Stimulated activated memory B cell treated with anti-CD40 and anti-IgM and Interleukin-4, amounts not matched to agents 10 μg/mL and 1 μg/mL and 100 μg/mL, for 72 hours (primary cell): ENCODE results near the gene CCDC184.
A peak's percentile ranks its signal among the peaks of the same experiment; 100 is the strongest.

ENCODE experiments used
- ATAC-seq: fragments of 150-1000 bp; cut with Tn5 transposase; 2 replicates; pipeline ENCODE4 v1.10.0; 2021
- H3K27ac Mint-ChIP-seq: one replicate; pipeline ENCODE4 v1.8.0; 2022; ENCODE audit warnings: mild to moderate bottlenecking, mixed read lengths
- H3K27me3 Mint-ChIP-seq: one replicate; pipeline ENCODE4 v1.8.0; 2022; ENCODE audit warnings: mixed read lengths
- H3K36me3 Mint-ChIP-seq: one replicate; pipeline ENCODE4 v1.8.0; 2022; ENCODE audit warnings: mixed read lengths
- H3K4me1 Mint-ChIP-seq: one replicate; pipeline ENCODE4 v1.8.0; 2022; ENCODE audit warnings: mixed read lengths
- H3K4me3 Mint-ChIP-seq: one replicate; pipeline ENCODE4 v1.8.0; 2022; ENCODE audit warnings: mild to moderate bottlenecking, moderate library complexity, mixed read lengths
- H3K9me3 Mint-ChIP-seq: one replicate; pipeline ENCODE4 v1.8.0; 2022; ENCODE audit warnings: mixed read lengths

CCDC184 gene

GRCh38 chr12:48165089-48165981 lies 18.1 kb upstream of the CCDC184 start:
- Mint-ChIP-seq H3K4me3 (no peak overlapping the region), H3K36me3 (peaks cover 4% of the 10 kb centered on the region), H3K4me1 (no peaks in the 10 kb centered on the region), H3K27me3 (peaks cover 15% of the 10 kb centered on the region), H3K27ac (no peak overlapping the region), H3K9me3 (no peaks in the 10 kb centered on the region)
- peak; percentile 62 for ATAC-seq

GRCh38 chr12:48169011-48169410 lies 14.4 kb upstream of the CCDC184 start:
- H3K9me3 Mint-ChIP-seq: no peaks in the 10 kb centered on the region
- peaks cover 4% of the 10 kb centered on the region for H3K36me3 Mint-ChIP-seq
- H3K4me3 Mint-ChIP-seq: no peak overlapping the region
- peaks cover 15% of the 10 kb centered on the region for H3K27me3 Mint-ChIP-seq
- no peak overlapping the region for H3K27ac Mint-ChIP-seq
- H3K4me1 Mint-ChIP-seq: no peaks in the 10 kb centered on the region
- no peak for ATAC-seq

GRCh38 chr12:48175613-48176416 lies 7.6 kb upstream of the CCDC184 start:
- ATAC-seq: no peak
- H3K36me3 Mint-ChIP-seq: no peaks in the 10 kb centered on the region
- H3K27ac Mint-ChIP-seq: no peak overlapping the region
- peaks cover 34% of the 10 kb centered on the region for H3K27me3 Mint-ChIP-seq
- H3K9me3 Mint-ChIP-seq: no peaks in the 10 kb centered on the region
- H3K4me1 Mint-ChIP-seq: no peaks in the 10 kb centered on the region
- H3K4me3 Mint-ChIP-seq: no peak overlapping the region

- no peak for ATAC-seq
- H3K27ac Mint-ChIP-seq: no peak overlapping the region
- no peaks in the 10 kb centered on the region for H3K9me3 Mint-ChIP-seq
- H3K27me3 Mint-ChIP-seq: peaks cover 40% of the 10 kb centered on the region
- no peaks in the 10 kb centered on the region for H3K4me1 Mint-ChIP-seq
- no peaks in the 10 kb centered on the region for H3K36me3 Mint-ChIP-seq
- no peak overlapping the region for H3K4me3 Mint-ChIP-seq
Measured at GRCh38 chr12:48176417-48176751, 7.1 kb upstream of the CCDC184 start.

- no peak overlapping the region for H3K27ac Mint-ChIP-seq
- peaks cover 41% of the 10 kb centered on the region for H3K27me3 Mint-ChIP-seq
- H3K9me3 Mint-ChIP-seq: no peaks in the 10 kb centered on the region
- no peak for ATAC-seq
- H3K4me1 Mint-ChIP-seq: peaks cover 7% of the 10 kb centered on the region
- no peak overlapping the region for H3K4me3 Mint-ChIP-seq
- no peaks in the 10 kb centered on the region for H3K36me3 Mint-ChIP-seq
Measured at GRCh38 chr12:48177982-48178381, 5.5 kb upstream of the CCDC184 start.

- H3K27ac Mint-ChIP-seq: no peak overlapping the region
- H3K4me1 Mint-ChIP-seq: peaks cover 12% of the 10 kb centered on the region
- no peaks in the 10 kb centered on the region for H3K9me3 Mint-ChIP-seq
- H3K4me3 Mint-ChIP-seq: no peak overlapping the region
- H3K36me3 Mint-ChIP-seq: no peaks in the 10 kb centered on the region
- H3K27me3 Mint-ChIP-seq: peaks cover 47% of the 10 kb centered on the region
- no peak for ATAC-seq
Measured at GRCh38 chr12:48179466-48179865, 4.0 kb upstream of the CCDC184 start.

- H3K9me3 Mint-ChIP-seq: no peaks in the 10 kb centered on the region
- H3K27me3 Mint-ChIP-seq: peaks cover 54% of the 10 kb centered on the region
- ATAC-seq: no peak
- no peak overlapping the region for H3K27ac Mint-ChIP-seq
- no peaks in the 10 kb centered on the region for H3K36me3 Mint-ChIP-seq
- H3K4me1 Mint-ChIP-seq: peaks cover 21% of the 10 kb centered on the region
- no peak overlapping the region for H3K4me3 Mint-ChIP-seq
Measured at GRCh38 chr12:48180424-48180823, 3.0 kb upstream of the CCDC184 start.

- H3K36me3 Mint-ChIP-seq: no peaks in the 10 kb centered on the region
- no peaks in the 10 kb centered on the region for H3K9me3 Mint-ChIP-seq
- H3K27me3 Mint-ChIP-seq: peaks cover 54% of the 10 kb centered on the region
- H3K4me3 Mint-ChIP-seq: no peak overlapping the region
- no peak overlapping the region for H3K27ac Mint-ChIP-seq
- H3K4me1 Mint-ChIP-seq: peaks cover 27% of the 10 kb centered on the region
- no peak for ATAC-seq
Measured at GRCh38 chr12:48180857-48181495, 2.5 kb upstream of the CCDC184 start.

- Mint-ChIP-seq H3K27me3 (peaks cover 44% of the 10 kb centered on the region), H3K4me1 (peaks cover 32% of the 10 kb centered on the region), H3K9me3 (no peaks in the 10 kb centered on the region), H3K4me3 (peak overlapping the region; percentile 91), H3K36me3 (no peaks in the 10 kb centered on the region), H3K27ac (peak overlapping the region; percentile 43)
- ATAC-seq: no peak
Measured at GRCh38 chr12:48182631-48183030, 813 bp upstream of the CCDC184 start.

GRCh38 chr12:48183876-48184548 lies 568 bp downstream of the CCDC184 start:
- peak; percentile 40 for ATAC-seq
- peak overlapping the region; percentile 91 for H3K4me3 Mint-ChIP-seq
- no peaks in the 10 kb centered on the region for H3K9me3 Mint-ChIP-seq
- H3K4me1 Mint-ChIP-seq: peaks cover 32% of the 10 kb centered on the region
- H3K27ac Mint-ChIP-seq: peak overlapping the region; percentile 43
- H3K36me3 Mint-ChIP-seq: no peaks in the 10 kb centered on the region
- peaks cover 37% of the 10 kb centered on the region for H3K27me3 Mint-ChIP-seq

GRCh38 chr12:48184549-48184922 lies 1.1 kb downstream of the CCDC184 start:
- ATAC-seq: no peak
- H3K9me3 Mint-ChIP-seq: no peaks in the 10 kb centered on the region
- H3K36me3 Mint-ChIP-seq: no peaks in the 10 kb centered on the region
- H3K27me3 Mint-ChIP-seq: peaks cover 32% of the 10 kb centered on the region
- peaks cover 32% of the 10 kb centered on the region for H3K4me1 Mint-ChIP-seq
- peak overlapping the region; percentile 91 for H3K4me3 Mint-ChIP-seq
- no peak overlapping the region for H3K27ac Mint-ChIP-seq

GRCh38 chr12:48185181-48185919 lies 1.9 kb downstream of the CCDC184 start:
- peaks cover 32% of the 10 kb centered on the region for H3K4me1 Mint-ChIP-seq
- no peaks in the 10 kb centered on the region for H3K9me3 Mint-ChIP-seq
- ATAC-seq: no peak
- no peaks in the 10 kb centered on the region for H3K36me3 Mint-ChIP-seq
- H3K27ac Mint-ChIP-seq: no peak overlapping the region
- H3K4me3 Mint-ChIP-seq: no peak overlapping the region
- H3K27me3 Mint-ChIP-seq: peaks cover 27% of the 10 kb centered on the region

GRCh38 chr12:48187916-48188695 lies 4.7 kb downstream of the CCDC184 start:
- Mint-ChIP-seq H3K27ac (no peak overlapping the region), H3K9me3 (no peaks in the 10 kb centered on the region), H3K27me3 (peaks cover 19% of the 10 kb centered on the region), H3K4me3 (no peak overlapping the region), H3K36me3 (no peaks in the 10 kb centered on the region), H3K4me1 (peaks cover 26% of the 10 kb centered on the region)
- no peak for ATAC-seq
